Ovary (tissue), 9 donors: ENCODE data around the gene TMEM198. TPM values are rescaled to one million over a fixed set of nuclear protein-coding genes. Genes with fewer than 3 reads are reported as not detected.

Experiments used
- DNase-seq, 5 donors: peaks; one replicate each; pipeline ENCODE4 v3.0.0-alpha.2; 2019 to 2020
- H3K27ac ChIP-seq, 2 donors: fragments of 200-600 bp; one replicate each; pipeline versions ENCODE4 v1.5.1 to v1.8.0; 2019 to 2022
- H3K27me3 ChIP-seq: fragments of 200-600 bp; one replicate; pipeline ENCODE4 v1.8.0; 2022
- H3K36me3 ChIP-seq: fragments of 200-600 bp; sonication (generic); one replicate; pipeline ENCODE4 v1.5.1; 2019
- H3K4me1 ChIP-seq: one replicate; pipeline ENCODE4 v1.8.1; 2013; ENCODE audit warnings: mild to moderate bottlenecking, moderate library complexity; ENCODE audit not compliant: insufficient read depth
- H3K4me3 ChIP-seq: fragments of 200-600 bp; sonication (generic); one replicate; pipeline ENCODE4 v1.5.1; 2017
- H3K9me3 ChIP-seq, 2 donors: fragments of 200-600 bp in 1 of 2; sonication (generic) in 1 of 2; one replicate each; pipeline versions ENCODE4 v1.5.1 to v1.8.1; 2013 to 2019; ENCODE audit warnings: mild to moderate bottlenecking in 1 of 2, moderate library complexity in 1 of 2
- CTCF ChIP-seq, 3 donors: fragments of 450-650 bp in 2 of 3; fragments of 200-600 bp in 1 of 3; IDR thresholded peaks; one replicate each; pipeline versions ENCODE4 v1.5.1 to v1.8.0; 2016 to 2022; ENCODE audit warnings: antibody characterized with exemption in 3 of 3, mild to moderate bottlenecking in 1 of 3
- EP300 ChIP-seq: sonication (generic); formaldehyde crosslinking; IDR thresholded peaks from one replicate; pipeline ENCODE4 v1.6.1; 2017; ENCODE audit warnings: antibody characterized with exemption
- POLR2A ChIP-seq: fragments of 450-650 bp; IDR thresholded peaks from one replicate; pipeline ENCODE4 v1.6.1; 2017; ENCODE audit warnings: antibody characterized with exemption, mild to moderate bottlenecking, moderate library complexity
- WGBS, 3 donors: extraction: QIAGEN DNeasy Blood & Tissue Kit in 1 of 3; methylation state at CpG; one replicate each; pipeline versions ENCODE4 v1.1.5 to v1.1.7; 2013 to 2017; 5-methylcytosine and 5-hydroxymethylcytosine counted together
- intact Hi-C, 4 donors: fragments of 100-400 bp; cut with DNase I; formaldehyde crosslinking; loops; one replicate each; pipeline versions ENCODE4 v1.11.0 to v1.15.1; 2022 to 2023
- polyA plus RNA-seq, 2 donors: library from polyadenylated mRNA; stranded (reverse); fragments of 200-250 nt in 1 of 2; fragments of 350-450 nt in 1 of 2; fragmentation: Illumina TruSeq in 1 of 2; extraction: RNeasy Lipid Tissue Mini Kit (QIAGEN cat#74804) in 1 of 2; gene quantifications; one replicate each; pipeline ENCODE4 v1.2.3, GENCODE V29; 2013 to 2014
- total RNA-seq, 7 donors: library from RNA; depleted of rRNA in 2 of 7; stranded (reverse); fragments of >200 nt in 2 of 7; fragmentation: NEBNext Ultra II Directional in 3 of 7; extraction: Animal tissue kit (Norgen Biotek cat#: 25700) in 3 of 7; gene quantifications; one replicate each; pipeline versions ENCODE4 v1.1.0 to v1.2.4, GENCODE V29; 2016 to 2023
- donor health status: DM: no; HTN: no; CAD: no; lungs with moderate emphysema.
- donor health status: DM: no; HTN: no; CAD: no.
- donor health status: Bipolar disorder and iron deficiency.
- donor health status: DM: yes; HTN: yes; CAD: no.
- donor health status: DM: no; HTN: no; CAD: no.
- donor health status: DM: yes; HTN: yes; CAD: no.

TMEM198 gene
- total and polyA plus RNA-seq, 9 donors: 0.62 to 22.7 (median 10.4) TPM

DNA sequence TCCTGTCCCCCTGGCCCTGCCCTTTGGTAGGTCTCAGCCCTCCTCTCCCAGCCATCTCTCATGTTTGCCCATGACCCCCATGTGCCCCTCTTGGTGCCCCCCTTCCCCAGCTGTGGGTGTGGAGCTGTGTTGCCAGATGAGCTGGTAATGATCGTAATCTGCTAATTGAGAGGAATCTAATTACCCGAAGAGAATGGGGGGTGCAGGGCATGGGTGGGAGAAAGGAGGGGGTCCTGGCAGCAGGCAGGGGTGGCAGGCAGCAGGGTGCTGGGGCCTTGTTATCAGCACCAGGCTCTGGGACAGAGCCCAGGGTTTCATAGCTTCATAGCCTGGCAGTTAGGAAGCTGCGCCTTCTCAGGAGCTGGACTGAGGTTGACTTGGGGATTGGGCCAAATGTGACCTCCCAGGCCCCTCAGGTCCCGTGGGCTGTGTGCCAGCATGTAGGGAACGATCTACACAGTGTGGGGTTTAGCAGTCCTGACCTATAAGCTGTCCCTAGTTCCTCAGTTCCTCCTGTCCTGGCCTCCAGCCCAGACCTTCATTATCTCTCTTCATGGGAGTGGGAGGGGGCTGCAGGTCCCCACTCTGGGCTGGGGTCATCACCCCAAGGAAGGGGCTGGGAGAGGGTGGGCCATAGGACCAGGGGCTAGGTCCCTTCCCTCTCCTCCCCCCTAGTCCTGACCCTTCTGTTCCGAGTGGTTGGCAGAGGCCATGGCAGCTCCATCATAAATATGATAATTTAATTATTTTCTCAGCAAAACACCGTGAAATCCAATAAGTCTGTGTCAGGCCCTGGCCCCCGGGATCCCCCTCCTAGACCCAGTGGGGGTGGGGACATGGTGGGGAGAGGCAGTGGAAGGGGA is 36.0 kb upstream of the TMEM198 start:
- no peaks in the 10 kb centered on the region for H3K9me3 ChIP-seq
- no peak overlapping the region for H3K27ac ChIP-seq
- no peak for DNase-seq
- TF ChIP-seq CTCF (IDR thresholded peaks at IDR 0.05) (no peak), POLR2A (no peak), EP300 (no peak)
- H3K4me1 ChIP-seq: peaks cover 6% of the 10 kb centered on the region
- WGBS, 3 donors: 44 to 47% (median 46%) methylated on average over 8 of the region's 8 CpGs
- intact Hi-C loops: no loop called here
- H3K4me3 ChIP-seq: no peak overlapping the region
- no peaks in the 10 kb centered on the region for H3K36me3 ChIP-seq
- no peaks in the 10 kb centered on the region for H3K27me3 ChIP-seq

DNA sequence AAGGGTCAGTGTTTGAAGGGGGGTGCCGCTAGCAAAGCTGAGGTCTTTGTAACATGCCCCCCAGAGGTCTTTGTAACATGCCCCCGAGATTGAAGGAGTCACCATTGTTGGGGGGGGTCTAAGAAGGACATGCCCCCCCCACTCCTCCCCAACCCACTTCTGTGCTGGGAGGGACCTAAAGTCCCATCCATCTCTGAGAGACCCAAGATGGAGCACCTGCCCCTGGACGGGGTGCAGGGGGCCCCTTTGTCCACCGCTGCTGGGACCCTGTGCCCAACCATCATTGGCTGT is 35.4 kb upstream of the TMEM198 start:
- intact Hi-C loops: no loop called here
- Histone ChIP-seq H3K27ac (no peak overlapping the region), H3K27me3 (no peaks in the 10 kb centered on the region), H3K4me3 (no peak overlapping the region), H3K9me3 (no peaks in the 10 kb centered on the region), H3K4me1 (peaks cover 6% of the 10 kb centered on the region), H3K36me3 (no peaks in the 10 kb centered on the region)
- TF ChIP-seq POLR2A (no peak), CTCF (IDR thresholded peaks at IDR 0.05) (no peak), EP300 (no peak)
- 39 to 55% (median 50%) methylated on average over 4 of the region's 4 CpGs for WGBS, 3 donors
- no peak for DNase-seq

DNA sequence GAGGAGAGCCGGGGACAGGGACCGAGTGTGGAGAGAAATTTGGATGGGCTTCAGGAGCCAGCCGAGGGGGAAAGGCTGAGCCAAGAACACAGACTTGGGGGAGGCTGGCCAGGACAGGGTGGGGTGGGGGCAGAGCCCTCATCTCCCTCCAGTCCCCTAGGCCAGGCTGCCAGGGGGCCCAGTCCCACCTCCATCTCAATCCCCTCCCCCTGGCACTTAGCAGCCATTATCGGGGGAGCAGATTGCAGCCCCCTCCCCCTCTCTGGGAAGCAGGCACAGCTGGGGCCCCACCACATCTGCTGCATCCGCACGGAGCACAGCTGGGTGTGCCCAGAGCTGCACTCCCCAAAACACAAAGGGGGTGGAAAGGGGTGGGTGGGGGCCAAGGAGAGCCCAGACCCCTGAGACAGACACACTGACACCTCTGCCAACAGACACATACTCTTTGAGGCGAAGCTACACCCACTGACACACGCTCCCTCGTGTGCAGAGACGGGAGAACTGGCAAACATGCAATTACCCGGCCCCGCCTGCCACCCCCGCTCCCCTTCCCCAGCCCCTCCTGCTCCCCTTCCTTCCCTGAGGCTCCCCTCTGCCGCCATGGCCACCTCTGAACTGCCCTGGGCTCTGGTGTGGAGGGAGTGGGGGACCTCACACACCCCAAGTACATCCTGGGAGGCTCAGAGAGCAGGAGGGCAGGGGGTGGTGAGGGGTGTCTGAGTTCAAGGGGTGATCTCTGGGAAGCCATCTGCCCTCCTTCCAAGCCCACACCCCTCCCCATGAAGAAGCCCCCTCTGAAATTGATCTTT is 34.7 kb upstream of the TMEM198 start:
- Histone ChIP-seq H3K4me1 (peaks cover 6% of the 10 kb centered on the region), H3K4me3 (no peak overlapping the region)

More for the DNA sequence above, 34.7 kb upstream of the TMEM198 start:
- H3K27me3 ChIP-seq: no peaks in the 10 kb centered on the region
- no peaks in the 10 kb centered on the region for H3K9me3 ChIP-seq
- WGBS, 3 donors: 1 to 4% (median 2%) methylated on average over 14 of the region's 14 CpGs
- intact Hi-C loops: no loop called here
- H3K36me3 ChIP-seq: no peaks in the 10 kb centered on the region
- peak in 1 of 5 donors; percentile 34 for DNase-seq
- TF ChIP-seq POLR2A (no peak), CTCF (IDR thresholded peaks at IDR 0.05) (no peak), EP300 (no peak)
- no peak overlapping the region for H3K27ac ChIP-seq
